ENCODE measurements around the gene F12. TPM values are rescaled to one million over a fixed set of nuclear protein-coding genes. Genes with fewer than 3 reads are reported as not detected.
A peak's percentile ranks its signal among the peaks of the same experiment; 100 is the strongest.
"Not testable (repeated sequence)": the region's sequence is repeated elsewhere in the genome, so short reads cannot be mapped to it uniquely, and the experiment has no call there.

The F12 gene
- total RNA-seq, 1 experiment from 2014 or later = 12.8 TPM

- peak; percentile 86 for DNase-seq (ENCODE audit: extremely low read depth, low read depth)
Measured at GRCh38 chr5:177390363-177391300, 18.7 kb downstream of the F12 start.

DNA sequence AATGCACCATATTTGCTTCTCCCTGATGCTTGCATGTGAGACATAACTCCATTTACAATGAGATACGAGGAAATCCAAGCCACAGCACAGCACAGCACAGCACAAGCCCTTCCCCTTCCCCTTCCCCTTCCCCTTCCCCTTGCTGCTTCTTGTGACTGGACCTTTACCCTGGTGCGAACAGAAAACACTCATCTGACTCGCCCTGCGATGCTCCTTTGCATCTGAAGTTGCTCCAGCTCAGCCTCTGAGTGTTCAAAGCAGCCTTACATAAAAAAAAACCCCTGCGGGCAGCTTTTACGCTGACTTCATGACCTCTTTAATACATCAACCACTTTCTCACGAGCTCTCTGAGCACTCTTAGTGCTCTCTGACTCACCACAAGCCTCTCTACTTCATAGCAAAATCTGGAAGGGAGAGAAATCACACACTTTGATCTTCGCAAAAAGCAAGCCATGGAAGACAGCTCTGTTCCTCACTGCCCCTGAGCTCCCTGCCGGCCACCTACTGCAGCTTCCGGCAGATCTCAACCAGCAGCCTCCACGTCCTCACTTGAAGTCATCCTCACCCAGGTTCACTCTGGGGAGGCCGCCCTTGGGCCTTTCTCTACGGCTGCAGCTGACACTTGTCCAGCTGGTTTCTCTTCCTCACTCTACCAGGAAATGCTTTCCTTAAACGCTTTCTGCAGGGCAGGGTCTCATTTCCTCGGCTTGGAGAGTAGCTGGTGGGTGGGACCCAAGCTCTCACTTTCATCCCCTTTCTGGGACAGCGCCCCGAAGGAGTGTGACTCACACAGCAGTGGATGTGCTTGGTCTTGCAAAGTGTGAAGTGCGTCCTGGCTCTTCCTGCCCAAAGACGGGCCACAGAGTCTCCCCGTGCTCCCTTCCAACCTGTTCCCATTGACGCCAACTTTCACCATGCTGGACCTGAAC is 19.9 kb downstream of the F12 start:
- DNase-seq (ENCODE audit: extremely low read depth, low read depth) = peak; percentile 26

DNA sequence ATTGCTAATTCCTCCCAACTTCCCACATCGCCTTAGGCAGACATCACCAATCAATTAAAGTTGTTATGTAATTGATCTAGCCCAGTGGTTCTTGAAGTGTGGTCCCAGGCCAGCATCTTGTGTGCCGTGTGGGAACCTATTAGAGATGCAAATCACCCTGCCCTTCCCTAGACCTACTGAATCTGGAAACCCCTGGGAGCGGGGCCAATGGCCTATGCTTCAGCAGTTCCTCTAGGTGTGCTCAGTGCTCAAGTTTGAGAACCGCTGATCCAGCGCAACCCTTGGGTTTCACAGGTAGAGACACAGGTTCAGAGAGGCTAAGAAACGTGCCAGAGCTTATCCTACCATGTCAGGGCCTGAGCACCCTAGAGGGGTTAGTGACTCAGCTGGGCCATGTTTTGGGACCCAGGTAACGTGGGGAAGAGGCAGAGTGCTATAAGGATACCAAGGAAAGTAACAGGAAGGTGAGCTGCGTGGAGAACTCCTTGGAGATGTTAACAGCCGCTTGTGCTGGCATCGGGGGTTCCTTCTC is 20.8 kb downstream of the F12 start:
- DNase-seq (ENCODE audit: extremely low read depth, low read depth) = no peak

DNA sequence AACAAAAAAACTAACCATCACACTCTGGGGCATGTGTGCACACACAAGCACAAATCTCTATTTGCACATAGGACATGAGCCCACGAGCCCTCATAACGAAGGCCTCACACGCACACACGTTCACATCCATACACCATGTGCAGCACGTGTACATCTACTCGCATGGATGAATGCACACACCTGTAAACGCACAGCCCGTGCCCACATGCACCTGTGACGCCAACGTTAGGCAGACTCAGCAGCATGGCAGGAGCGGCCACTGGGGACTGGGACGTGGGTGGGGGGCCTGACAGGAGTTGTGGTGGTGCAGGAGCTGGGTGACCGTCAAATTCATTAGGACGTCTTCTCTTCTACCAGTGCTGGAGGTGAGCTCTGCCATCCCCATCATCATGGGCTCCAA is 22.0 kb downstream of the F12 start:
- no peak for DNase-seq (ENCODE audit: extremely low read depth, low read depth)

GRCh38 chr5:177386542-177386941 is 22.8 kb downstream of the F12 start:
- DNase-seq (ENCODE audit: extremely low read depth, low read depth) = no peak

- no peak for DNase-seq (ENCODE audit: extremely low read depth, low read depth)
Measured at GRCh38 chr5:177385720-177386119, 23.6 kb downstream of the F12 start.

DNA sequence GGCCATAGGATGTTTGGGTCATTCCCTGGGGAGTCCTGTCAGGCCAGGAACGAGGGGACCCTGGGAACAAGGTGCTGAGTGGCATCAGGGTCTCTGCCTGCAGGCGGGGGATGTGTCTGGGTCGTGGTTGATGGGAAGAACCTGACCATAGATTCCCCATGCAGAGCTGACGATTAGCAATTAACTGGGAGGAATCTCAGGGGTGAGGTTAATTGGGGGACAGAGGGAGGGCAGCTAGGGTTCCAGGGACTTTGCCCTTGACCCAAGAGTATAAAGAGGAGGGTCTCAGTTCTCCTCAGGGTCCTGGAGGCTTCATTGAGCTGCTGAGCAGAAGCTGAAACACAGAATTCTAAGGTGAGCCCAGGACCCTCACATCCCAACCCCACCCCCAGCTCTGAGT is 25.2 kb downstream of the F12 start, which contains the start of gene SLC34A1:
Gene SLC34A1, plus strand, starts transcription at position 301 of the 400 bp plus-strand sequence. CDS start 1,308 bp downstream, outside the sequence.
- DNase-seq (ENCODE audit: extremely low read depth, low read depth) = no peak

DNA sequence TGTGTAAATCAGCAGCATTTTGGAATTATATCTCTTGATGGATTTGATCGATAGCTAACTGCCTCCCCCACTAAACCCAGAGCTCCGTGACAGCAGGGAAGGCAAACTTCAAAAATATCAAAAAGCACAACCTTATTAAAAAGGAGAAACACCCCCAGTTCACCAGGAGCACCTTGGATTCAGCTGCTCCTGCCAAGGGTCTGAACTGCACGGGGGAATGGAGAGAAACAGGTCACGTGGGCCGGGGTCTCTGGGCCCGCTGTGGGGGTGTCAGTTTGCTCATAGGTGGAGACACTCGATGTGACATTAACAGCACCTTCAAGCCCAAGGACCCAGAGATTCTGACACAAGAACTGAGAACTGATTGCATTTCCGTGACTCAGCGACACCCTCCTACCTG is 26.2 kb downstream of the F12 start:
- no peak for DNase-seq (ENCODE audit: extremely low read depth, low read depth)

- DNase-seq (ENCODE audit: extremely low read depth, low read depth) = no peak
Measured at GRCh38 chr5:177382423-177383029, 26.8 kb downstream of the F12 start.

GRCh38 chr5:177380805-177381126 is 28.6 kb downstream of the F12 start:
- no peak for DNase-seq (ENCODE audit: extremely low read depth, low read depth)

- DNase-seq (ENCODE audit: extremely low read depth, low read depth) = peak; percentile 97
Measured at GRCh38 chr5:177378884-177379883, 30.2 kb downstream of the F12 start.

GRCh38 chr5:177377851-177378776 is 31.2 kb downstream of the F12 start:
- no peak for DNase-seq (ENCODE audit: extremely low read depth, low read depth)

DNA sequence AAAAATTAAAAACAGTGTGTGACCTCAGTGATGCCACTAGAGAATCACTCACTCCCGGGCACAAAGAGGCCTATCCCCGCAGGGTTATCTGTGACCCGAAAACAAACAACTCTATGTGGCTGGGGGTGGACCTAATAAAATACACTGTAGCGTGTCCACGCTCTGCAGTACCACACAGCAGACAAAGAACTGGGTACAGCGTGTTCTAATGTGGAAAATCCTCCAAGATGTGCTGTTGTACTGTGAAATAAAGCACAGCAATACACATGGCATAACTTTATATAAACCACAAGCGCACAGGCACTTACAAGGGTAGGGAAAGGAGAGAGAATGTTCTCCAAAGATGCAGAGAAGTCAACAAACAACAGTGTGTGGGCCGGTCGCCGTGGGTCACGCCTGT is 33.3 kb downstream of the F12 start:
- DNase-seq (ENCODE audit: extremely low read depth, low read depth) = no peak

DNA sequence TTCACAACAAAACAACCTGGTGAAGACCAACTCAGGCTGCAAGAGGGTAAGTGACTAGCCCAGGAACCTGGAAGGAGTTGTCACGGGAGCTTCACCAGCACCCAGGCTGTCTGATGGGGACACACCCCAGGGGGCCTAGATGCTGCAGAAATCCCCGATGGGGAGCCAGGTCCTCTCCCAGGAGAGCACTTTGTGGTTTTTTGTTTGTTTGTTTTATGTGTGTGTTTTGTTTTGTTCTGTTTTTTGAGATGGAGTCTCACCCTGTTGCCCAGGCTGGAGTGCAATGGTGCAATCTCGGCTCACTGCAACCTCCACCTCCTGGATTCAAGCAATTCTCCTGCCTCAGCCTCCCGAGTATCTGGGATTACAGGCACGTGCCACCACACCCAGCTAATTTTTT is 33.8 kb downstream of the F12 start:
- not testable (repeated sequence) for DNase-seq (ENCODE audit: extremely low read depth, low read depth)

GRCh38 chr5:177374211-177374610 is 35.2 kb downstream of the F12 start:
- no peak for DNase-seq (ENCODE audit: extremely low read depth, low read depth)

DNA sequence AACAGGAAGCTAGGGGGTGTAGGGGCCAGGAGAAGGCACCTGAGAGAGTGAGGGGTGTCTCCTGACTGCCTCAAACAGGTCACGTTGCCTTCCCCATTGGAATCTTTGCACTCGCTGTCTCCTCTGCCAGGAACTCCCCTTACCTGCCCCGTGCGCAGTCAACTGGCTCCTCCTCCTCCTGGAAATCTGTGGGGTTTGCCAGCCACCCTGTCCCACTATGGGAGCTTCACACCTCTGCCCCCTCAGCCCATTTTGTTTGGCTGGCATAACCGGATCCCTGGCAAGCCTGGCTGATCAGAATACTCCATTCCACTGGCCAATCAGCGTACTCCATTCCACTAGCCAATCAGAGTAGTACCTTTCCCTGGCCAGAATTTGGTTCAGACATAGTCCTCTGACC is 35.6 kb downstream of the F12 start:
- no peak for DNase-seq (ENCODE audit: extremely low read depth, low read depth)

DNA sequence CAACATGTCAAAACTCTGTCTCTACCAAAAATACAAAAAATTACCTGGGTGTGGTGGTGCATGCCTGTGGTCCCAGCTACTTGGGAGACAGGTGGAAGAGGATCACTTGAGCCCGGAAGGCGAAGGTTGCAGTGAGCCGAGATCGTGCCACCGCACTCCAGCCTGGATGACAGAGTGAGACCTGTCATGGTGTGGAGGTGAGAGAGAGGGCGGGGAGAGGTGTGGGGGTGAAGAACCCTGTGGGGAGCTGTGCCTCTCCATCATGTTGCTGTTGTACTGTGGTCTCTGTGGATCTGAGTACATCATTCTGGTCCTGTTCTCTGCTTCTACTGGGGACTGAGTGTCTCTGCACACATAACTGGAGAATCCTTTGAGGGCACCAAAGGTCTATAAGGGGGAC is 36.5 kb downstream of the F12 start:
- DNase-seq (ENCODE audit: extremely low read depth, low read depth) = no peak
